Measurements from ENCODE around the gene CATSPERB.

CATSPERB gene

GRCh38 chr14:91755570-91756295 is 23.8 kb upstream of the CATSPERB start:
- no peak for TF ChIP-seq FOXK2 (IDR thresholded peaks at IDR 0.05)
- CTCF ChIA-PET = no interaction called here
- DNase-seq (ENCODE audit: extremely low spot score) = no peak
- POLR2A ChIA-PET = no interaction called here

DNA sequence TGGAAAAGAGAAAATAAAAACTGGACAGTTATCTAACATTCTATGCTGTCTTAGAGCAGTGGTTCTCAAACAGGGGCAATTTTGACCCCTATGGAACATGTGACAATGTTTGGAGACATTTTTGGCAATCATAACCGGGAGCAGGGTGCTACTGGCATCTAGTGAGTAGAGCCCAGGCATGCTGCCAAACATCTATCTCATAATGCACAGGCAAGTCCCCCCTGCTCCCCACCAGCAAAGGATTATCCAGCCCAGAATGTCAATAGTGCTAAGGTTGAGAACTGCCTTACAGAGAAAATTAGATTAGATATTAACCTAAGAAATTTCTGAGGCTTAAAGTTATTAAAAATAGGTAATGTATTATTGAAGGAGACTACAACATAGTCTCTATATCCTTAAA is 22.9 kb upstream of the CATSPERB start:
- DNase-seq (ENCODE audit: extremely low spot score) = no peak
- CTCF ChIA-PET = no interaction called here
- POLR2A ChIA-PET = no interaction called here
- TF ChIP-seq L3MBTL2 (conservative IDR thresholded peaks at IDR 0.05) (no peak), FOXK2 (IDR thresholded peaks at IDR 0.05) (no peak), PKNOX1 (IDR thresholded peaks at IDR 0.05) (no peak), SUZ12 (IDR thresholded peaks at IDR 0.05) (no peak), ZNF384 (IDR thresholded peaks at IDR 0.05) (no peak), CTBP1 (IDR thresholded peaks at IDR 0.05; ENCODE audit: borderline replicate concordance) (no peak), ELF4 (IDR thresholded peaks at IDR 0.05) (no peak)

DNA sequence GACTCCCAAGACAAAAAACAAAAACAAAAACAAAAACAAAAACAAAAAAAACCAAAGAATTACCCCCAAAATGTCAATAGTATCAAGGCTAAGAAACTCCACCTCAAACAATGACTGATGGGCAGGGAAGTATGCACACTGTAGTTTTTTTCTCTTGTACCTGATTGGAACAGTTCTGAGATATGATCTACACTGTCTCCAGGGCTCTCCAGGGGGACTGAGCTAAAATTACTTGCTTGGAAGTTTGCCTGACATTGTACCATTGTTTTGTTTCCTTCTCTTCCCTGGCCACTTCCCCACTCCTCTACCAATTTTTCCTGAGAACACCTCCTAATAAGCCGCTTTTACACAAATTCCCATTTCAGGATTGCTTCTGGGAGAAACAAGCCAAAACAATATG is 22.3 kb upstream of the CATSPERB start:
- POLR2A ChIA-PET = no interaction called here
- TF ChIP-seq TARDBP (IDR thresholded peaks at IDR 0.05) = no peak
- no peak for TF ChIP-seq ELF4 (IDR thresholded peaks at IDR 0.05)
- TF ChIP-seq LEF1 (IDR thresholded peaks at IDR 0.05; ENCODE audit: borderline replicate concordance) = no peak
- no peak for TF ChIP-seq ARNT (IDR thresholded peaks at IDR 0.05)
- TF ChIP-seq BHLHE40 (IDR thresholded peaks at IDR 0.05; ENCODE audit: borderline replicate concordance) = no peak
- no peak for TF ChIP-seq CTBP1 (IDR thresholded peaks at IDR 0.05; ENCODE audit: borderline replicate concordance)
- no peak for TF ChIP-seq L3MBTL2 (conservative IDR thresholded peaks at IDR 0.05)
- TF ChIP-seq FOXM1 (IDR thresholded peaks at IDR 0.05; ENCODE audit: borderline replicate concordance) = no peak
- no peak for TF ChIP-seq FOXK2 (IDR thresholded peaks at IDR 0.05)
- no peak for TF ChIP-seq PKNOX1 (IDR thresholded peaks at IDR 0.05)
- TF ChIP-seq SP1 (IDR thresholded peaks at IDR 0.05) = no peak
- TF ChIP-seq SUZ12 (IDR thresholded peaks at IDR 0.05) = no peak
- DNase-seq (ENCODE audit: extremely low spot score) = no peak
- CTCF ChIA-PET = no interaction called here

DNA sequence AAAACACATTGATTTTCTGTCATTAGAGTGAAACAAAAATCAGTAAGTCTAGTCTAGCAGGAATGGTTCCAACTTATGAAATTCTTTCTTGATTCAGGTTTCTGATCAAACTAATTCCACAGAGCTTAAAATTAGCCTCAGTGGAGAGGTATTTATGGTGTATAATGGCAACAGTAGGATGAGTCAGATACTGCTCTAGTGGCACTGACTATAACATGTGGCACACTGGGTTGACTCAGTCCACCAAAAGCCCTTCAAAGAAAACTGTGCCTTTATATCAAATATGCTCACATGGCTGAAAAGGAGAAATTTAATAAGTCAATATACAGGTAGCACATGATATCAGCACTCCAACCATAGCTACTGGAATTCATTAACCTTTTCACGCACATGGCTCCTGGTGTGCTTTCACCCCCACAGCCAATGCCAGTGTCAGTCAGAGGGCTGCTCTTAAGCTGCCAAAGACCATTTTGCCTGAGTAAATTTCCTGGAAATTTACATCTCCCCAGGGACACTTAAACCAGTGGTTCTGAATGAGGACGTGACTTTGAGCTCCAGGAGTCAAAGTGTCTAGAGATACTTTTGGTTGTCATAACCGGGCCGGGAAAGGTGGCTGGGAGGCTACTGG is 21.7 kb upstream of the CATSPERB start:
- CTCF ChIA-PET = no interaction called here
- DNase-seq (ENCODE audit: extremely low spot score) = peak; percentile 16

DNA sequence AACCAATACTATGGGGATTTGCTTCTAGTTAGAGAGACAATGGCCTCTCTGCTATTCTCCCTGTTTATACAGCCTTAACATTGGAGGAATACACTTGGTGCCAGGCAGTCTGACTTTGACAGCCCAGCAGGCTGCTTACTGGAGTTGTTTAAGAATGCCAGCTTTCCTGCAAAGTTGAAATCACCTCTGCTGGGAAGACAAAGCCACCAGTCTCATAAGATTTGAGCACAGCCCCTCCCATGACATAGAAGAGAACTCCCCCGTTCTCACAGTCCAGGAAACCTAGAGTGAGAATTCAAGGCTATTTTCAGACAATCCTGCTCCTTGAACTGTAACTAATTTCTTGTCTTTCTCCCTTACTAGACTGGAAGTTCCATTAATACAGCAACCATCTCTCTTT is 21.1 kb upstream of the CATSPERB start:
- TF ChIP-seq PKNOX1 (IDR thresholded peaks at IDR 0.05) (no peak), HDGF (IDR thresholded peaks at IDR 0.05; ENCODE audit: borderline replicate concordance) (no peak), ARNT (IDR thresholded peaks at IDR 0.05) (no peak), FOXK2 (IDR thresholded peaks at IDR 0.05) (no peak), ZNF384 (IDR thresholded peaks at IDR 0.05) (no peak), TARDBP (IDR thresholded peaks at IDR 0.05) (no peak), BHLHE40 (IDR thresholded peaks at IDR 0.05; ENCODE audit: borderline replicate concordance) (no peak), LEF1 (IDR thresholded peaks at IDR 0.05; ENCODE audit: borderline replicate concordance) (no peak), NFRKB (IDR thresholded peaks at IDR 0.05) (no peak), ELF4 (IDR thresholded peaks at IDR 0.05) (no peak), SUZ12 (IDR thresholded peaks at IDR 0.05) (no peak), FOXM1 (IDR thresholded peaks at IDR 0.05; ENCODE audit: borderline replicate concordance) (no peak), CTBP1 (IDR thresholded peaks at IDR 0.05; ENCODE audit: borderline replicate concordance) (no peak), SP1 (IDR thresholded peaks at IDR 0.05) (no peak)
- POLR2A ChIA-PET = no interaction called here
- CTCF ChIA-PET = no interaction called here
- DNase-seq (ENCODE audit: extremely low spot score) = no peak

More for the DNA sequence above, 21.7 kb upstream of the CATSPERB start:
- TF ChIP-seq PKNOX1 (IDR thresholded peaks at IDR 0.05) = 0 out of 2 replicates have a peak, but pooled peaks have one; percentile 9
- TF ChIP-seq TARDBP (IDR thresholded peaks at IDR 0.05) = no peak
- TF ChIP-seq CTBP1 (IDR thresholded peaks at IDR 0.05; ENCODE audit: borderline replicate concordance) = no peak
- POLR2A ChIA-PET = no interaction called here

- TF ChIP-seq TARDBP (IDR thresholded peaks at IDR 0.05) (no peak), ZNF384 (IDR thresholded peaks at IDR 0.05) (no peak), SP1 (IDR thresholded peaks at IDR 0.05) (no peak)
- CTCF ChIA-PET = no interaction called here
- POLR2A ChIA-PET = no interaction called here
- DNase-seq (ENCODE audit: extremely low spot score) = no peak
Measured at GRCh38 chr14:91751719-91752118, 19.8 kb upstream of the CATSPERB start.

Measured in HEK293T (cell line).